Dendritic cell treated with granulocyte-macrophage colony-stimulating factor and Interleukin-4, amounts not matched to agents 40 ng/mL and 50 ng/mL, for 4 days (primary cell): ENCODE results near the gene GYG1.

ENCODE experiments used
- H3K27ac Mint-ChIP-seq: one replicate; pipeline ENCODE4 v1.8.0; 2022; ENCODE audit warnings: mild to moderate bottlenecking, mixed read lengths
- H3K27me3 Mint-ChIP-seq: one replicate; pipeline ENCODE4 v1.8.0; 2022; ENCODE audit warnings: mild to moderate bottlenecking, mixed read lengths
- H3K36me3 Mint-ChIP-seq: one replicate; pipeline ENCODE4 v1.8.0; 2022; ENCODE audit warnings: low read depth, mixed read lengths
- H3K4me1 Mint-ChIP-seq: one replicate; pipeline ENCODE4 v1.8.0; 2022; ENCODE audit warnings: low read depth, mixed read lengths
- H3K4me3 Mint-ChIP-seq: one replicate; pipeline ENCODE4 v1.8.0; 2022; ENCODE audit warnings: mild to moderate bottlenecking, moderate library complexity, mixed read lengths
- H3K9me3 Mint-ChIP-seq: one replicate; pipeline ENCODE4 v1.8.0; 2022; ENCODE audit warnings: mixed read lengths
- intact Hi-C: fragments of 100-400 bp; cut with micrococcal nuclease; formaldehyde crosslinking; loops from one replicate; pipeline ENCODE4 v1.15.0; 2022

Gene GYG1

DNA sequence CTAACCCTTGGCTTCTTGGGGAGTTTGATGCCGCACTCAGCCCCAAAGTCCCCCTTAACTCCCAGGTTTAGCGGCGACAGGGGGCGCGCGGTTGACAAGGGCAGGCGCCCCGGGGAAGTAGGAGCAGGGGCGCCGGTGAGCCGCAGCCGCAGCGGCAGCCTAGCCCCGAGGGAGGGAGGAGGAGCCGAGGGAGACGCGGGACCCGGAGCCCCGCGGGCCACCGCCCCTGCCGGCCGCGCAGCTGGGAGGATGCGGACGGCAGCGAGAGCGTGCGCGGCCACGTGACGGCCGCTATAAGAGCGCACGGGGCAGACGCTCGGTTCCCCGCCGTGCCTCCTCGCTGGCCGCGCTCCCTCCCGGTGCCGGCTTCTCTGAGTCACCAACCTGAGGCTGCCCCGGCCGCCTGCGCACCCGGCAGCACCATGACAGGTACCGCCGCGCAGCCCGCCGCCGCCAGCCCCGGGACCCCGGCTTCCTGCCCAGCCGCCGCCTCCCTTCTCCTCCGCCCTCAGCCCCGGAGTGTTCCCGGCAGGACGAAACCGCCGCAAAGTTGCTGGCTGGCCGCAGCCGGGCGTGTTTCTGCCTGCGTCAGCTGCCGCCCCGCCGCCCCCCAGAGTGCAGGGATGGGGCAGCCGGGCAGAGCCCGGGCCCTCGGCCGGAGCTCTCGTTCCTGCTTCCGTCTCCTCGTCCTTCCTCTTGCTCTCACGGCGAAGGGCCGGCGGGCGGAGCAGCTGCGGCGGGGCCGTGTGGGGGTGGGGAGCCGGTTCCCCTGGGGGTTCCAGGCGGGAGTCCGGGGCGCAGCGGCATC, at the start of gene GYG1:
TSS of gene GYG1 (plus strand) at position 322 of the 808 bp plus-strand sequence. CDS start at position 423, 101 bp downstream.
- intact Hi-C loops: loop anchor here (10.0 kb wide), 1 partner anchor 93 kb away; the partner anchor contains the start of gene HLTF
- peaks cover 34% of the 10 kb centered on the region for H3K36me3 Mint-ChIP-seq
- peaks cover 24% of the 10 kb centered on the region for H3K4me1 Mint-ChIP-seq
- H3K4me3 Mint-ChIP-seq: peak within 1 kb of the TSS; percentile 97
- no peaks in the 10 kb centered on the region for H3K27me3 Mint-ChIP-seq
- H3K27ac Mint-ChIP-seq: peak within 1 kb of the TSS; percentile 90
- H3K9me3 Mint-ChIP-seq: no peaks in the 10 kb centered on the region

GRCh38 chr3:148943506-148944205, 47.7 kb upstream of the GYG1 start:
- H3K9me3 Mint-ChIP-seq: no peaks in the 10 kb centered on the region
- no peak overlapping the region for H3K27ac Mint-ChIP-seq
- H3K4me1 Mint-ChIP-seq: no peaks in the 10 kb centered on the region
- no peaks in the 10 kb centered on the region for H3K36me3 Mint-ChIP-seq
- intact Hi-C loops: loop anchor here (1.0 to 2.0 kb wide), 3 partner anchors 81 to 635 kb away; no protein-coding TSS in a partner anchor
- H3K27me3 Mint-ChIP-seq: no peaks in the 10 kb centered on the region
- no peak overlapping the region for H3K4me3 Mint-ChIP-seq

- no peak overlapping the region for H3K27ac Mint-ChIP-seq
- no peaks in the 10 kb centered on the region for H3K27me3 Mint-ChIP-seq
- no peaks in the 10 kb centered on the region for H3K4me1 Mint-ChIP-seq
- intact Hi-C loops: loop anchor here (2.0 kb wide), 1 partner anchor 636 kb away; no protein-coding TSS in a partner anchor
- no peaks in the 10 kb centered on the region for H3K36me3 Mint-ChIP-seq
- no peak overlapping the region for H3K4me3 Mint-ChIP-seq
- no peaks in the 10 kb centered on the region for H3K9me3 Mint-ChIP-seq
These were observed 46.2 kb upstream of the GYG1 start for GRCh38 chr3:148945116-148945515.

DNA sequence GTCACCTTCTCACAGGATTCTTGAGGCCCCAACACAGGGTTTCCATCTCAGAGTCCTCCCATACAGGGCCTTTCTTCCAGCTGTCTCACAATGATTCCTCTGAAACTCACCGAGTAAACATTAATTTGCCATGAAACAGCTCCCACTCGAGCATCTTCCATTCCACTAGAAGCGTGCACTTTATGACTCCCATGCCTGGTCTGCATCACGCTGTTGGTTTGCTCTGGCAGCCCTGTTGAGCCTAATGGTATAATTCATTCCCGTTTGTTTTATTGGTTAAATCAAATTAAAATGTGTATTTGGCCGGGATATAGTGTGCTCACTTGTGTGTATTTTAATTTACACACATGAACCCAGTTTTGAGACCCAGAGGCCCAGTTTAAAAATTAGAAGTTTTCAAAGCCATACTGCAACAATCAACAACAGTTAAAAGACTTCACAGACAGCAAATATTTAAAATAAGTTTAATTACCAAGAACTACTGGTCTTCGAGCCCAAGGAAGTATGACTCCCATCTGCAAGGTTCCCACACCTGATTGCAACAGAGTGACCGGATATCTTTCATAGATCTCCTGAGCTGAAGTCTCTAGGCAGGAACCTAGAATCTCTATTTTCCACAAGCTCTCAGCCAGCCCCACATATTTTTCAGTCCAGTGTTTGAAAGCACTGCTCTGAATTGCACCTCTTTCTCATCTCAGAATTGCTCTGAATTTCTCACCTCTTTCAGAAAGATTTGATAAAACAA, 42.3 kb upstream of the GYG1 start:
- Mint-ChIP-seq H3K4me3 (no peak overlapping the region), H3K36me3 (no peaks in the 10 kb centered on the region), H3K27ac (no peak overlapping the region), H3K4me1 (no peaks in the 10 kb centered on the region), H3K27me3 (no peaks in the 10 kb centered on the region), H3K9me3 (no peaks in the 10 kb centered on the region)
- intact Hi-C loops: no loop called here

DNA sequence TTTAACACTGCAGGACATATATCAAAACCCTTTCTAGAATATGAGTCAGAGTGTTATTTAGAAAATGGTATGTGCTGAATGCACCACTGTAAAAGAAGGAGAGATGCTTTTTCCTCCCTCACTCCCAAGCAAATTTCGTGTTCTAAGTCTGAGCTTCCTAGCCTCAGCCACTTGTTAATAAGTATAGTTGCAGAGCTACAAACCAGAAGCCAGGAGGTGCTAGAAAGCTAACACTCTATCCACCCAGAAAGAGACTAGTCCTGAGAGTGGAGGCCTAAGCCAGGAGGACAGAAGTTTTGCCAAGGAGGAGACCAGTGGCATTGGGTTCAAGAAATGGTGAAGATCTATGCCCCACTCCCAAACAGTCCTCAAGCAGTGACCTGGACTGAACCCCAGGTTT, 40.5 kb upstream of the GYG1 start:
- Mint-ChIP-seq H3K36me3 (no peaks in the 10 kb centered on the region), H3K4me3 (no peak overlapping the region), H3K9me3 (no peaks in the 10 kb centered on the region), H3K4me1 (no peaks in the 10 kb centered on the region), H3K27ac (no peak overlapping the region), H3K27me3 (no peaks in the 10 kb centered on the region)
- intact Hi-C loops: no loop called here

DNA sequence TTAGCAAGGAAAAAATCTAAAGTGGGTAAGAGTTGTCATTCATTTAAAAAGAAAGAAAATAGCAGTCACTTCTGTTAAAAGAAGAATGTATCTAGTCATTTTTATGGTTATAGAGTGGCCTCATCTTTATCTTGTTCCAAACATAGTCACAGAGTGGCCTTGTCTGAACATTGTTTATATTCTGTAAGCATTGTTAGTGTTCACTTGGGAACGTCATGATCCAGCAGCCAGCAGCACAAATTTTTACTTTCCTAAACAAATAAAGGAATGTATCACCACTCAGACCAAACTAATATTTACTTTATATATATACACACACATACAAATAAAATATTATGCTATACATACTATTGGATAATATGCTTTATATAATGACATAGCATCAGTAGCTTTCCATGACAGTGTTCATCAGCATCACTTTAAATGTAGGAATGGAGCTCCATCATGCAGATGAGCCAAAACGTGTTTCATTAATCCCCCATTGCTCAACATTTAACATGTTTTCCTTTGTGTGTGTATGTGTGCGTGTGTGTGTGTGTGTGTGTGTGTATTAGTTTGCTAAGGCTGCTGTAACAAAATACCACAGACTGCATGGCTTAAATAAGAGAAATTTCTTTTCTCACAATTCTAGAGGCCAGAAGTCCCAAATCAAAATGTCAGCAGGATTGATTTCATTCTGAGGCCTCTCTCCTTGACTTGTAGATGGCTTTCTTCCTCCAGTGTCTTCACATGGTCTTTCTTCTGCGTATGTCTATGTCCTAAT, 39.6 kb upstream of the GYG1 start:
- Mint-ChIP-seq H3K36me3 (no peaks in the 10 kb centered on the region), H3K27ac (no peak overlapping the region), H3K4me1 (no peaks in the 10 kb centered on the region), H3K9me3 (no peaks in the 10 kb centered on the region), H3K4me3 (no peak overlapping the region), H3K27me3 (no peaks in the 10 kb centered on the region)
- intact Hi-C loops: no loop called here

- Mint-ChIP-seq H3K4me3 (no peak overlapping the region), H3K9me3 (no peaks in the 10 kb centered on the region), H3K36me3 (no peaks in the 10 kb centered on the region), H3K27me3 (no peaks in the 10 kb centered on the region), H3K27ac (no peak overlapping the region), H3K4me1 (no peaks in the 10 kb centered on the region)
- intact Hi-C loops: no loop called here
These were observed 38.2 kb upstream of the GYG1 start for GRCh38 chr3:148953094-148953493.

DNA sequence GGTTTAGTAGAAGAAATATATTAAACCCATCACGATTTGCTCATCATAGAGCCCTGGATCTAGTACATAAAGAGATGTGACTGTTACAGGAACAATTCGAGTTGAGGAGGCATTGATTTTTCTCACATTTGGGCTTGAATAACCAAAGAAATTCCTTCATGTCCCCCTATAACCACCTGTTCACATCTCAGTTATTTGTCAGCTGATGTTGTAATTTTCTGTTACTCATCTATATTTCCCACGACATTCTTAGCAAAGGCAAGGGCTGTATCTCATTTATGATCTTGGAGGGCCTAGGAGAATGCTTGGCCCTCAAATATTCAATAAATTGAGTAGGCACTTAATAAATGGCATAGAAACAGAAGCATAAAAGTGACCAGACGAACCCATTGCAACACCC, 36.4 kb upstream of the GYG1 start:
- H3K4me3 Mint-ChIP-seq: no peak overlapping the region
- H3K27me3 Mint-ChIP-seq: no peaks in the 10 kb centered on the region
- intact Hi-C loops: loop anchor here (5.0 kb wide), 2 partner anchors 162 to 317 kb away; no protein-coding TSS in a partner anchor
- no peaks in the 10 kb centered on the region for H3K4me1 Mint-ChIP-seq
- no peak overlapping the region for H3K27ac Mint-ChIP-seq
- H3K36me3 Mint-ChIP-seq: no peaks in the 10 kb centered on the region
- H3K9me3 Mint-ChIP-seq: no peaks in the 10 kb centered on the region

DNA sequence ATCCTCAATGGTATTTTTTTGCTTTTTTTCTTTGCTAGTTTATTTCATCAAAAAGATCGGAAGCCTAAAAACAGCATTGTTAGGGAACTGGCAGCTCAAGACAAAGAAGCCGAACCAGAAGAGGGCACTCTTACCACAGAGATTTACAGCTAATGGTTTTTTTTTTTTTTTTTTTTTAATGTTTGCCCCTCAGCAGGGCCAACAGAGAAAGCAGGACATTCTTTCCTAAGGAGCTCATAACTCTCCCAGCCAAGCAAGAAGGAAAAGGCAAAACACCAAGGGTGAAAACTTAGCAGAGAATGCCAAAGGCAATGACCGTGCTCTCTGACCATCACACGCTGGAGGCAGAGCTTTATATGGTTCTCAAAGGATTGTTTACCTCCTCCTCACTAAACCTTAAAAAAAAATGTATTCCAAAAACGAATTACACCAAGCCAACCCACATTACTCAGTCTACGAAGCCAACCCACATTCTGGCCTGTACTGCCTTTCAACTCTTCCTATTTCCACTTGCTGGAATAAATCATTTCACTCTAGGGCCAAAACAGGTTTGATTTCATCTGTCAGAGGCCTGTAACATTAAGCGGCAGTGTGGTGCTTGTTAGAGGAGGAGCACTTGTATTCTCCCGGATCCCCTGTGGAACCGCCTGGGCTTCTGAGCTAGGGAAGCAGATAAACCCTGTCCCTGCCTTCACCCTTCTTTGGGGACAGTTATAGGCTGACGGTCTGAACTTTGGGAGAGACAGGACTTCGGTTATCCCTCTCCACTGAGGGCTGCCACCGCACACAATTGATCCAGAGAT, 35.6 kb upstream of the GYG1 start:
- Mint-ChIP-seq H3K27me3 (no peaks in the 10 kb centered on the region), H3K36me3 (no peaks in the 10 kb centered on the region), H3K27ac (peak overlapping the region; percentile 26), H3K4me1 (no peaks in the 10 kb centered on the region), H3K9me3 (no peaks in the 10 kb centered on the region), H3K4me3 (no peak overlapping the region)
- intact Hi-C loops: loop anchor here (5.0 kb wide), 2 partner anchors 162 to 317 kb away; no protein-coding TSS in a partner anchor

- Mint-ChIP-seq H3K36me3 (no peaks in the 10 kb centered on the region), H3K4me3 (no peak overlapping the region), H3K27ac (no peak overlapping the region), H3K9me3 (no peaks in the 10 kb centered on the region), H3K4me1 (peaks cover 7% of the 10 kb centered on the region), H3K27me3 (no peaks in the 10 kb centered on the region)
- intact Hi-C loops: loop anchor here (5.0 kb wide), 2 partner anchors 160 to 315 kb away; no protein-coding TSS in a partner anchor
These were observed 33.8 kb upstream of the GYG1 start for GRCh38 chr3:148957586-148957985.

GRCh38 chr3:148958696-148959095, 32.6 kb upstream of the GYG1 start:
- Mint-ChIP-seq H3K9me3 (no peaks in the 10 kb centered on the region), H3K27me3 (no peaks in the 10 kb centered on the region), H3K4me1 (peaks cover 13% of the 10 kb centered on the region), H3K27ac (no peak overlapping the region), H3K4me3 (no peak overlapping the region), H3K36me3 (no peaks in the 10 kb centered on the region)
- intact Hi-C loops: loop anchor here (5.0 kb wide), 2 partner anchors 159 to 314 kb away; no protein-coding TSS in a partner anchor

GRCh38 chr3:148962513-148962912, 28.8 kb upstream of the GYG1 start:
- intact Hi-C loops: no loop called here
- Mint-ChIP-seq H3K9me3 (no peaks in the 10 kb centered on the region), H3K27ac (no peak overlapping the region)

More at GRCh38 chr3:148962513-148962912, 28.8 kb upstream of the GYG1 start:
- Mint-ChIP-seq H3K4me3 (no peak overlapping the region), H3K27me3 (no peaks in the 10 kb centered on the region), H3K36me3 (no peaks in the 10 kb centered on the region), H3K4me1 (peaks cover 13% of the 10 kb centered on the region)
